ENCODE measurements around the gene ITGB3BP.
A peak's percentile ranks its signal among the peaks of the same experiment; 100 is the strongest.

The ITGB3BP gene

DNA sequence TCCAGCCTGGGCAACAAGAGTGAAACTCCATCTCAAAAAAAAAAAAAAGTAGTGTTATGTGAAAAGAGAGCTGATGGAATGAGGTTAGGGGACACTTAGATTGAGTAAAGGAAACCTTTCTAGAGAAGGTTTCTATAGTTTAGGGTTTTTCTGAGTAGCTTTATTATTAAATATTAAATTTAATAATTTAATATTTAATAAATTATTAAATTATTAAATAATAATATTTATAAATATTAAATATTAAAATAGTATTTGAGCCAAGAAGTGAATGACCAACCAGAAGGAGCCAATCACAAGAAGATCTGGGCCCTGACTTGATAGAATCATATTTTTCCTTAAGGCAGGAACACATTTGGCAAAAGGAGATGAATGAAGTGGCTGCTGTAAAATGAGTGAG lies 104.9 kb downstream of the ITGB3BP start:
- DNase-seq (ENCODE audit: low spot score), result no peak

DNA sequence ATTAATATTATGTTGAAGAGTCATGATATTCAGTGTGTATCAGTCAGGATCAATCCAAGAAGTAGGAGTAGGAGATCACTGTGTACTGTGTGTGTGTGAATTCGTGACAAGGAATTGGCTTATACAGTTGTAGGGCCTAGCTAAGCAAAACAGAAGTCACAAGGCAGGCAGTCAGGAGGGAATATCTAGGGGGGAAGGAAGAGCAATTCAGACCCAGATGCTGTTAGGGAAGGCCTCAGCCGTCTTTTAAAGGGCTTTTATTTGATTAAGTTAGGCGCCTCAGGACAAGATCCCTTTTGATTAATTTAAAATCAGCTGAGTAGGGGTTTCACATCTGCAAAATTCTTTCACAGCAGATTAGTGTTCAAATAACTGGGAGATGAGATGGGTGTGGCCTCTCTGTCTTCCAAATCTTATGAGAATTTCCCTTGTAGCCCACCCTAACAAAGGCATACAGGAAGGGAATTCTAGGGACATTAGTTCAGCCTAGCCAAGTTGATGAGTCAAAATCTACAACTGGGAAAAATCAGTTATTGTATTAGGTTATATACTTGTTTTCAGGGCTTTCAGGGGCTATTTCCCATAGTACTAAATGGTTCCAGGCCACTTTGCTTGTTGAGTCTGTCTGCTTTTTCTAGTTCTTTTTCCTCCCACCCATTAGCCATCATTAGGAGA lies 108.2 kb downstream of the ITGB3BP start:
- DNase-seq (ENCODE audit: low spot score), result no peak

DNA sequence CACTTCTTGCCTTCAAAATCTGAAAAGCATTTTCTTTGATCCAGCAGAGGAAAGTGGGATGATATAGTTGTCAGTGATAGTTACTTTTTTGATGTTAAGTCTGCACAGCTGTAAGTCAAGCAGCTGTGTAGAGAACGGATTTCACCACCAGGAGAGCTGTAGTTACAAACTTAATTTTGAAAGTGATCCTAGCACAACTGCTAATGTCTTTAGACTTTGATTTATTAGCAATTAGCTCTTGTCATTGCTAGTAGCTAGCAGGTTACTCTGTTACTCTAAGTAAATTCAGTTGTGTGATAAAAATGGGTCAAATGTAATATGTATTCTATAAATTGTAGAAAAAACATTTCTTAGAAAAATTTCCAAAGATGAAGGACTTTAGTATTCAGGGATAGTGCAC lies 109.6 kb downstream of the ITGB3BP start:
- no peak for DNase-seq (ENCODE audit: low spot score)

DNA sequence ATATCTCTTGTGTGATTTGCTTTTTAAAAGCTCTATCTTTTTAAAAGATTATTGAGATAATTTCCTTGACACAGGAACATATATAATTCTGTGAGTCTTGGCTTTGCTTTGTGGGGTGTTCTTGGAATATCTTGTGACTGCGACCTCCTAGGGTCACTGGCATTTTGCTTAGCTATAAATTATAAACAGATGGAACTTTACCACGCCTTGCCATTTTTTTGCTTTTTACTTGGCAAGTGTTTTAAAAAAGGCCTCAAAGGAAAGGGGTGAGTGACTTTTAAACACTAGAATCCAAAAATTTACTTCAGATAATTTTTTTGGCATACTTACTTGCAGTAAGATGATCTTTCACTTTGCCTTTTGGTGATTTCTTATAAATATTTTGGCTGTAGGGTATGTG lies 112.0 kb downstream of the ITGB3BP start:
- no peak for DNase-seq (ENCODE audit: low spot score)

DNA sequence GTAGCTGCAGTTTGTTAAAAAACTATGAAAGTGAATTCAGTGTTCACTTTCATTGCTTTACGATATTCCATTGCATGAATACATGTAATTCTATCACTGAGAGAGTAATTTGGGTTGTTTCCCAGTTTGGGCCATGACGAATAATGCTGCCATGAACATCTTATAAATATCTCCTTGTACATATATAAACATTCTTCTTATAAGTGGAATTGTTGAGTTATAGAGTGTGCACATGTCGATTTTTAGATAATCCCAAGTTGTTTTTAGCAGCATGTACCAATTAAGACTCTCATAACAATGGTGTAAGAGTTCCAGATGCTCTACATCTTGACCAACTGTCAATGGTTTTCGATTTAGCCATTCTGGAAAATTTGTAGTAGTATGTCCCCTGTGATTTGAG lies 114.7 kb downstream of the ITGB3BP start:
- no peak for DNase-seq (ENCODE audit: low spot score)

DNA sequence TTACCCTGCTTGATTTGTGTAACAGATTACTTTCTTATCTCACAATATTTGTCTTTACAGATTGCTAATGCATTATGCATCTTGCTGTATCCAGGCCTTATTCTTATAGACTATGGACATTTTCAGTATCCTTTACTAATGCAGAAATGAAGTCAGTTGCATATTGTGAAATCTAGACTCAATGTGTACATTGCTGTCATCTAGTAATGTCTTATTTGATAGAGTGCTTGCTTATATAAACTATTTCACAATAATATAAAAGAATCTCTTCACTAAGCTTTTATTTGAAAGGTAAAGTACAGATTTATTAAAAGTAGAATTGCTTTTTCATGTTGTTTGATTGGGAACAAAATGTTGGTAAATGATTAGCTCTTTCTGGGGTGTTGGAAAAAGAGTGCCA lies 116.0 kb downstream of the ITGB3BP start:
- DNase-seq (ENCODE audit: low spot score), result no peak

DNA sequence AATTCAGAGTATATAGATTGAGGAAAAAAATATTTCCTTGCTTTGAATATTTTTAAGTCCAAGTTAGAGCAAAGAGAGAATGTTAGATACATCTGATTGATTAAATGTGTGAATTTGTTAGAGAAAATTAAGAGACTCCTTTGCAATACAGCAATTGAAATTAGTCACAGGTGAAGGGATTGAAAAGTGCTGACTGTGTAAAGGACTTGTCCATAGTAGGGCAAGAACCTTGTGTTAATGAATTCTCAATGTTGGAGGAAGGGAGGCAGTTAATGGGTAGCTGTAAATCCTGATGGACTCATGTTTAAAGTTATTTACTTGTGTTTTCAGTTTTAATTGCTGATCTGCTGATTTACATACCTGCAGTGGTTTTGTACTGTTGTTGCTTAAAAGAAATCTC lies 117.0 kb downstream of the ITGB3BP start:
- no peak for DNase-seq (ENCODE audit: low spot score)

DNA sequence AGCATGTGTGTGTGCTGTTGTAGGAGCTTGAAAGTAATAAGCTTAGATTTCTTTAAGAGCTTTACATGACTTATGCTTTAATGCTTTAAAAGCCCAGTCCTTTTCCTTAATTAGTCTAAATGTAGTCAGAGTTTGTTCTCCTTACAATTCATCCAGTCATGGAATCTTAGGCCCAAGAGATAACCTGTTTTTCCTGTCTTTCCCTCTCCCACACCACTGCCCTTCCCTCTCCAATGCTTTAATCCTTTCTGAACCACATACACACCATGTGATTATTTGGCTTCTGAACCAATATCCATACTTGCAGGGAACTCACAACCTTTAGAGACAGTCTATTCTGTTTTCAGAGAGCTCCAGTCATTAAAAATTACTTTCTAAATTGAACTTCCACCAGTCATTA lies 118.0 kb downstream of the ITGB3BP start:
- DNase-seq (ENCODE audit: low spot score), result peak; percentile 24

DNA sequence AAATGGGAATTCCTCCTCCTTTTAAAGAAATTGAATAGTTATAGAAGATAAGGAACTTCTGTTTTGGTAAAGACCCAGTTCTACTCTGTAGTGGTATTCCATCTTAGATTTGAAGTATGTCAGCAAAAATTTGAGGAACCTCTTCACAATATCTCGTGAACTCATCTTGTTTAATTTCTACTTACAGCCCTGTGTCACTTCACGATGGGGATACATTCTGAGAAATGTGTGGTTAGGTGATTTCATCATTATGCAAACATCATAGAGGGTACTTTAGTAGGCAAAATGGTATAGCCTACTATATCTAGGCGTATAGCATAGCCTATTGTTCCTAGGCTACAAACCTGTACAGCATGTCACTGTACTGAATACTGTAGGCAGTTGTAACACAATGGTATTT lies 119.6 kb downstream of the ITGB3BP start:
- no peak for DNase-seq (ENCODE audit: low spot score)

DNA sequence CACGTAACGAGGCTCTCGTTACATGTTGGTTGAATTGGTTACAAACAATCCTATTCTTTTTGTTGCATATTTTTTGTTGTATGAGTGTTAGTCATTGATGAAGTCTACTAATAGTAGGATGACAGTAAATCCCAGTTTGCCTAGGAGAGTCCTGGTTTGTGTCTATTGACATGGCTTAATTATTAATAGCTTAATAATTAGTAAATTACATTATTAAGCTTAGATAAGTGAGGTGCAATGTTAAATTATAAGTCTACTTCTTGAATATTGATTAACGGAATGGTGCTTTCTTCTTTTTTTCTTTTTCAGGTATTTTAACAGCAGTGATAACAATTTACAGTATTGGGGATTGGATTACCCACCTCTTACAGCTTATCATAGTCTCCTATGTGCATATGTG lies 121.1 kb downstream of the ITGB3BP start:
- no peak for DNase-seq (ENCODE audit: low spot score)

All from iPS-NIHi11 (cell line).